ENCODE data around the gene IL34.

GRCh38 chr16:70679671-70680494 is 33.5 kb downstream of the IL34 start:
- TF ChIP-seq CTCF (IDR thresholded peaks at IDR 0.05; ENCODE audit: control extremely low read depth in 1 of 3, insufficient read depth in 1 of 3, low read depth in 1 of 3, low read length in 3 of 3) (peak in 2 of 3 experiments; percentile 73 to 86; a peak in 3 of 4 replicates), POLR2A (IDR thresholded peaks at IDR 0.05; ENCODE audit: control extremely low read depth in 1 of 2, low read depth in 2 of 2, low read length in 2 of 2) (no peak), POLR2AphosphoS5 (IDR thresholded peaks at IDR 0.05; ENCODE audit: low read depth, low read length) (no peak), KDM5A (IDR thresholded peaks at IDR 0.05; ENCODE audit: low read length) (no peak), EGR1 (IDR thresholded peaks at IDR 0.05; ENCODE audit: borderline replicate concordance, low read depth, low read length) (no peak), ATF2 (IDR thresholded peaks at IDR 0.05; ENCODE audit: low read length) (no peak), KDM1A (IDR thresholded peaks at IDR 0.05; ENCODE audit: borderline replicate concordance, low read length) (no peak), JUN (IDR thresholded peaks at IDR 0.05; ENCODE audit: low read depth, low read length) (no peak), NRF1 (IDR thresholded peaks at IDR 0.05; ENCODE audit: low read depth, low read length) (peak; percentile 15; the same call in 1 of the 2 replicates)
- TF ChIP-seq, protein P1, sequence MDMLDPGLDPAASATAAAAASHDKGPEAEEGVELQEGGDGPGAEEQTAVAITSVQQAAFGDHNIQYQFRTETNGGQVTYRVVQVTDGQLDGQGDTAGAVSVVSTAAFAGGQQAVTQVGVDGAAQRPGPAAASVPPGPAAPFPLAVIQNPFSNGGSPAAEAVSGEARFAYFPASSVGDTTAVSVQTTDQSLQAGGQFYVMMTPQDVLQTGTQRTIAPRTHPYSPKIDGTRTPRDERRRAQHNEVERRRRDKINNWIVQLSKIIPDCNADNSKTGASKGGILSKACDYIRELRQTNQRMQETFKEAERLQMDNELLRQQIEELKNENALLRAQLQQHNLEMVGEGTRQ (IDR thresholded peaks at IDR 0.05; ENCODE audit: low read length): no peak
- TF ChIP-seq, protein P2, sequence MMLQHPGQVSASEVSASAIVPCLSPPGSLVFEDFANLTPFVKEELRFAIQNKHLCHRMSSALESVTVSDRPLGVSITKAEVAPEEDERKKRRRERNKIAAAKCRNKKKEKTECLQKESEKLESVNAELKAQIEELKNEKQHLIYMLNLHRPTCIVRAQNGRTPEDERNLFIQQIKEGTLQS (IDR thresholded peaks at IDR 0.05; ENCODE audit: insufficient read depth, low read depth, low read length): no peak

Measured in H1 (cell line).